Umbilical cord (tissue), 2 donors: Measurements from ENCODE around the gene NTM. TPM values are rescaled to one million over a fixed set of nuclear protein-coding genes. Genes with fewer than 3 reads are reported as not detected.
A peak's percentile ranks its signal among the peaks of the same experiment; 100 is the strongest.
"Not testable (repeated sequence)": the region's sequence is repeated elsewhere in the genome, so short reads cannot be mapped to it uniquely, and the experiment has no call there.

Source experiments
- DNase-seq: peaks from one replicate; pipeline ENCODE4 v3.0.0-alpha.2; 2015; ENCODE audit warnings: low spot score
- total RNA-seq: library from RNA; depleted of rRNA; stranded (reverse); fragments of >200 nt; gene quantifications from one replicate; pipeline ENCODE4 v1.2.3, GENCODE V29; 2014; ENCODE audit warnings: low replicate concordance; ENCODE audit not compliant: insufficient read depth

NTM gene
- total RNA-seq, 1 donor from 2014 or later: 8.9 TPM

- DNase-seq: no peak
These were observed 519.6 kb downstream of the NTM start for GRCh38 chr11:131889760-131890581.

DNA sequence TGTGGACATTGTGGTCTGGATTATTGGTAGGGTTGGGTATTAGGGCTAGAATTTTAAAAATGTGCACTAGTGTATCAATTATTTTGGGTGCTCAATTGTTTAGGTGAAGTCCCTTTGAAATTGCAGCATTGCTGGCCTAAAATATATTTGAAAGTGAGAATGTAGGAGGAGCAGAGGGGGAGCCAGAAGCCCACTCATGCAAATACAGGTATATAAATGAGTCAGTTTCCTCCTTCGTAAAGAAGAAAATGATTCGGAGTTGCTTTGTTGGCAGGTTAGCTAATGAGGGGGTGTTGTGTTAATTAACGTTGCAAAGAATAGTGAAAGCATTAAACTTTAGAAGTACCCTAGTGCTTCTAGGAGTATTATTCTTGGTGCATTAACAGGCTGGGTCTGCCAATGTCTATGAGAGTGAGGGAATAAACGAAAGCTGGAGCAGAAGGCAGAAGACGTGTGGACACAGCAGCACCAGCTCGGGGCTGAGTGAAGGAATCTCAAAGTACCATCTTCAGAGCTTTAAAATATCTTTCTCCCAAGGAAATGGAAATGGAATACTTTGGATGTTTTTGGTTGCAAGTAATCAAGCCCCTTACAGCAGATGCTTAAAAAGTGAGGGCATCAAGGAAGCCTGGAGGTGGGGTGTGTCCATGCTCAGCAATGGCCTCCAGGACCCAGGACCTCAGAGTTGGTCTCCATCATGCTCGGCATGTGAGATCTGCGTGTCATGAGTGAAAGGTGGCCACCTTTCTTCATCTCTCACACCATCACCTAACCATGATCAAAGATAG lies 522.9 kb downstream of the NTM start:
- no peak for DNase-seq

DNA sequence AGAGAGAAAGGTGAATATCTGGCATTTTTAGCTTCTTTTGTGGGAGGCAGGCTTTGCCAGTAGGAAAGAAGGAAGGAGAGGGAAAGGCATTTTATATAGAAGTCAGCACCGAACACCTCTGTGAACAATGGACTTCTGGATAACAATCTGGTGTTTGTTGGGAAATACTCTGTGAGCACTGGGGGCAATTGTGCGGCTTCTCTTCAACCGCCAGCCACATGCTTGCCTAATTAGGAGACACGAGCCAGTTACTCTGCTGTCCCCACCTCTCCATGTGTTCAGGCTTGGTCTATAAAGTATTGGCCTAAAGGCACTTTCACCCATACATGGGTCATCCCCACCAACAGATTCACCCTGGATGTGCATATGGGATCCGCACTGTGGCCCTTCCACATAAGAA lies 523.6 kb downstream of the NTM start:
- no peak for DNase-seq

- peak; percentile 13 for DNase-seq
These were observed 524.5 kb downstream of the NTM start for GRCh38 chr11:131894615-131895544.

DNA sequence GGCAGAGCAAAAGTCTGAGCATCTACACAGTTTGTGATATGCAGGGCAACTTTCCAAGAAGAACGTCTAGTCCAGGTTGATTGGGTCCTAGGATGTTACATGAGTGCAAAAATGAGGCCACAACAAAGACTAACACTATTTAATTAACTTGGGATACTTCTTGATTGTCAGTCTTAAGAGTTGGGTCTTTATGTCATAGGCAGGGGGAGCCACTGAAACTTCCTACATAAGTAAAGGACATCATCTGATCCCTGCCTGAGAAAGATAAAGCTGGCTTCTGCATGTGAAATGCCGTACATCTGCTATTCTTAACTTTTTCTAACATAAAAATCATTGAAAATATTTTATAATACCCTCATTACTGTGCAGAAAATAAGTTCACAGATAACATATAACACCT lies 525.5 kb downstream of the NTM start:
- no peak for DNase-seq

GRCh38 chr11:131896978-131897615 lies 526.7 kb downstream of the NTM start:
- DNase-seq: no peak

DNA sequence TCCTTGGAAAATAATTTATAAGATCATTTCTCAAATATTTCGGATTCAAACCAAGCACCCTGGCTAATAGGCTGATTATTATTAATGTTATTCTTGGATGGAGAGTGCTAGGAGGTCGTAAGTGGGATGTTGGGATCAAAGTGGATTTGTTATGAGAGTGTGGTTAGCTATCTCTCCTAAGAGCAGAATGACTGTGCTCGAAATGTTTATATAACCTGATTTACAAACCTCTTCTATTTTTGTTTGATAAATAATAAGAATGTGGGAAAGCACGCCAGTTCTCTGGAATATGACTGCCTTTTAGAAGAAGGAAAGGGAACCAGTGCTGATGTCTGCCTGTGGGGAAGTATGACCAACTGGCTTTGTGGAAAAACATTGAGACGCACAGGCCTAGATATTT lies 527.5 kb downstream of the NTM start:
- DNase-seq: no peak

DNA sequence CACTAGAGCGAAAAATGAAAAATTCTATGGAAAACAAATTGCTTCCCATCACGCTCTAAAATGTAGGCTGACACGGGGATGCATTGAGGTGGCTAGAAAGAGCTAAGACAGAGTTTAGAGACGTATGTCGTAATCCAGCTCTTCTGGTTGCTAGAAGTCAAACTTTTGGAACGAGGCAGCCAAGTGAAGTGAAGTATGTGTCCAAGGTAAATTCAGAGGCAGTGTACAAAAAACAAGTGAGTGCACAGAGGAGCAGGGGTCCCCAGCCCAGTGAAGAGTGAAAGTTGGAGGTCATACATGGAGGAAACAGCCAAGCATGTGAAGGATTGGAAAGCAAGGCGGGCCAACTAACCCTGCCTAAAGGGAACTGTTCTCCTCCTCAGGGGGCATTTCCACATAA lies 528.5 kb downstream of the NTM start:
- no peak for DNase-seq

- DNase-seq: no peak
These were observed 529.6 kb downstream of the NTM start for GRCh38 chr11:131899950-131900580.

- DNase-seq: no peak
These were observed 532.0 kb downstream of the NTM start for GRCh38 chr11:131902421-131902820.

- no peak for DNase-seq
These were observed 532.7 kb downstream of the NTM start for GRCh38 chr11:131903074-131903473.

DNA sequence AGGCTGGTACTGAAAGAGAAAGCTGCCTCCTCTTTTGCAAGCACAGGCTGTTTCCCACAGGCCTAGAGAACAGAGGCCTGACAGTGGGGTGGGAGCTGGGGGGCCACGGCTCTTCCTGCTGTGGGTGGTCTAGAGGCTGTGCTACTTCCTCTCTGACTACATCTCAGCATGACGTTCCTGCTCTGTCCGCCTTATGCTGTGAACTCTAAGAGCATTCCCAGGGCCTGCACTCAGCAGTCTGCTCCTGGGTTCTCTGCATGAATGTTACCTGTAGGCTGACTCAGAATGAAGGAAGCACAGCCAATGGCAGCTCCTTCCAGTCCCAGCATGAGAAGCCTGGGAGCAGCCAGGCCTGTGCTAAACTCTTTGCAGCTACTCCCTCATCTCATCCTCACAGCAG lies 534.3 kb downstream of the NTM start:
- no peak for DNase-seq

DNA sequence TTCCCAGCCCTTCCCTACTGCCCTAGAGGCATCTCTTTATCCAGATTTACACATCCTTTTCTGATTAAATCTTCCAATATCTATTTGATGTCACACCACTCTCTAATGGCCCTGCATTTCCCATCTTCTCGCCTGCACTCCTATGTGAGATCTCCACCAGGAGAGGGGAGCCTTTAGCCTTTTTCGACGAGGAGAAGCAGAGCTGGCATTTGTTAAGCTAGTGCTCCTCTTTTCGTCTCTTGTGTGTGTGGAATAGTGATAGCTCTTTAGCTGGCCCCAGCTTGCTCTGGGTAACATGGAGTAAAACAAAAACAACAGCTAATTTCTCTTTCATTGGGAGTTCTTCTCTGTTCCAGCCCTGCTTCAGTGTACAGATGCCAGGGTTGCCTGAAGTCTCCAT lies 536.5 kb downstream of the NTM start:
- peak; percentile 43 for DNase-seq

- no peak for DNase-seq
These were observed 537.0 kb downstream of the NTM start for GRCh38 chr11:131907371-131907770.

- no peak for DNase-seq
These were observed 537.9 kb downstream of the NTM start for GRCh38 chr11:131908316-131908715.

- DNase-seq: no peak
These were observed 539.2 kb downstream of the NTM start for GRCh38 chr11:131909426-131910177.

- no peak for DNase-seq
These were observed 539.7 kb downstream of the NTM start for GRCh38 chr11:131910178-131910522.

- peak; percentile 21 for DNase-seq
These were observed 540.3 kb downstream of the NTM start for GRCh38 chr11:131910523-131911387.

DNA sequence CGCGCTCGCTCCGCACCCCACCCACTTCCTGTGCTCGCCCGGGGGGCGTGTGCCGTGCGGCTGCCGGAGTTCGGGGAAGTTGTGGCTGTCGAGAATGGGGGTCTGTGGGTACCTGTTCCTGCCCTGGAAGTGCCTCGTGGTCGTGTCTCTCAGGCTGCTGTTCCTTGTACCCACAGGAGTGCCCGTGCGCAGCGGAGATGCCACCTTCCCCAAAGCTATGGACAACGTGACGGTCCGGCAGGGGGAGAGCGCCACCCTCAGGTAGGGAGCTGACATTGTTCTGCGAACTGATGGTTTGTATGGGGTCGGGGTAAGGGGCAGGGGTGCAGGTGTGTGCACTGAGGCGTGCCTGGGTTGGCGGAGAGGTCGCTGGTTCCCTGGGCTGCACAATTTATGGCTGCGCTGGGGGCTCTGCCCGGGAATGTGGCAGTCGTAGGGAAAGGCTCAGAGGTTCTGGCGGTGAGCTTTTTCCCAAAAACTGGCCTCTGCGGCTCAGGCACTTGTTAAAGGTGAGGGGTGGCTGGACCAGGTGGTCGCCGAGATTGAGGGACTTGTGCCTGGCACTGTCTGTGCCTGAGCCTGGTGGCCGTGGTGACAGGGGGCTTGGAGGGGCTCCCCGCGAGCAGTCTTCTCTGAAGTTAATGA lies 541.1 kb downstream of the NTM start:
- DNase-seq: not testable (repeated sequence)
